Measurements from ENCODE around the gene PITPNC1. TPM values are rescaled to one million over a fixed set of nuclear protein-coding genes. Genes with fewer than 3 reads are reported as not detected.

Gene PITPNC1
- total RNA-seq, 3 donors from 2014 or later: 11.0 to 17.7 (median 14.8) TPM

- H3K36me3 ChIP-seq: no peaks in the 10 kb centered on the region
- DNase-seq (ENCODE audit: low spot score in 2 of 2): no peak
- no peak overlapping the region for H3K4me3 ChIP-seq
- no peaks in the 10 kb centered on the region for H3K4me1 ChIP-seq
- intact Hi-C loops (cut with DNase I; ENCODE audit: low total_unique reads): no loop called here
- no peak overlapping the region for H3K27ac ChIP-seq
- H3K9me3 ChIP-seq: no peaks in the 10 kb centered on the region
- H3K27me3 ChIP-seq: no peaks in the 10 kb centered on the region
- TF ChIP-seq POLR2A (IDR thresholded peaks at IDR 0.05) (no peak), POLR2AphosphoS5 (IDR thresholded peaks at IDR 0.05) (no peak), CTCF (IDR thresholded peaks at IDR 0.05) (no peak)
Measured at GRCh38 chr17:67570797-67571196, 193.7 kb downstream of the PITPNC1 start.

- H3K27me3 ChIP-seq: no peaks in the 10 kb centered on the region
- H3K9me3 ChIP-seq: no peaks in the 10 kb centered on the region
- no peak overlapping the region for H3K4me3 ChIP-seq
- H3K36me3 ChIP-seq: no peaks in the 10 kb centered on the region
- TF ChIP-seq POLR2AphosphoS5 (IDR thresholded peaks at IDR 0.05) (no peak), POLR2A (IDR thresholded peaks at IDR 0.05) (no peak), CTCF (IDR thresholded peaks at IDR 0.05) (no peak)
- no peak overlapping the region for H3K27ac ChIP-seq
- intact Hi-C loops (cut with DNase I; ENCODE audit: low total_unique reads): no loop called here
- no peak for DNase-seq (ENCODE audit: low spot score in 2 of 2)
- H3K4me1 ChIP-seq: no peaks in the 10 kb centered on the region
Measured at GRCh38 chr17:67571478-67571877, 194.4 kb downstream of the PITPNC1 start.

- Histone ChIP-seq H3K36me3 (no peaks in the 10 kb centered on the region), H3K4me1 (no peaks in the 10 kb centered on the region), H3K9me3 (no peaks in the 10 kb centered on the region), H3K27me3 (no peaks in the 10 kb centered on the region), H3K27ac (no peak overlapping the region), H3K4me3 (no peak overlapping the region)
- intact Hi-C loops (cut with DNase I; ENCODE audit: low total_unique reads): no loop called here
- TF ChIP-seq POLR2AphosphoS5 (IDR thresholded peaks at IDR 0.05): no peak
- no peak for TF ChIP-seq CTCF (IDR thresholded peaks at IDR 0.05)
- no peak for DNase-seq (ENCODE audit: low spot score in 2 of 2)
Measured at GRCh38 chr17:67573987-67574657, 197.0 kb downstream of the PITPNC1 start.

GRCh38 chr17:67574658-67575293 lies 197.7 kb downstream of the PITPNC1 start:
- Histone ChIP-seq H3K36me3 (no peaks in the 10 kb centered on the region), H3K9me3 (no peaks in the 10 kb centered on the region), H3K27ac (no peak overlapping the region), H3K27me3 (no peaks in the 10 kb centered on the region), H3K4me3 (no peak overlapping the region), H3K4me1 (no peaks in the 10 kb centered on the region)
- no peak for TF ChIP-seq POLR2A (IDR thresholded peaks at IDR 0.05)
- no peak for TF ChIP-seq POLR2AphosphoS5 (IDR thresholded peaks at IDR 0.05)
- TF ChIP-seq CTCF (IDR thresholded peaks at IDR 0.05): no peak
- intact Hi-C loops (cut with DNase I; ENCODE audit: low total_unique reads): no loop called here
- DNase-seq (ENCODE audit: low spot score in 2 of 2): no peak

GRCh38 chr17:67575325-67575724 lies 198.2 kb downstream of the PITPNC1 start:
- Histone ChIP-seq H3K4me3 (no peak overlapping the region), H3K27ac (no peak overlapping the region), H3K9me3 (no peaks in the 10 kb centered on the region), H3K27me3 (no peaks in the 10 kb centered on the region), H3K36me3 (no peaks in the 10 kb centered on the region), H3K4me1 (no peaks in the 10 kb centered on the region)
- intact Hi-C loops (cut with DNase I; ENCODE audit: low total_unique reads): no loop called here
- TF ChIP-seq CTCF (IDR thresholded peaks at IDR 0.05) (no peak), POLR2A (IDR thresholded peaks at IDR 0.05) (no peak), POLR2AphosphoS5 (IDR thresholded peaks at IDR 0.05) (no peak)
- no peak for DNase-seq (ENCODE audit: low spot score in 2 of 2)

Data from breast epithelium (tissue), 4 donors.